CD8-positive, alpha-beta memory T cell (primary cell): ENCODE results near the gene AP2A2. TPM values are rescaled to one million over a fixed set of nuclear protein-coding genes. Genes with fewer than 3 reads are reported as not detected.
A peak's percentile ranks its signal among the peaks of the same experiment; 100 is the strongest.

Source experiments
- CTCF ChIA-PET: fragments of 350-600 bp; sonication (Branson Sonifier 250); formaldehyde crosslinking; loops from one replicate; lab custom pipeline; 2021; ENCODE audit warnings: antibody characterized with exemption; lab: Charles Lee
- POLR2A ChIA-PET: fragments of 350-600 bp; sonication (Branson Sonifier 250); formaldehyde crosslinking; loops from one replicate; lab custom pipeline; 2021; ENCODE audit warnings: antibody characterized with exemption; lab: Charles Lee
- DNase-seq, 5 donors: peaks; one replicate each; pipeline versions ENCODE4 v3.0.0 to v3.0.0-alpha.2; 2020 to 2022; ENCODE audit warnings: mixed read lengths in 1 of 5
- H3K27ac ChIP-seq: one replicate; pipeline ENCODE4 v1.7.0; 2013; ENCODE audit warnings: low read depth, mild to moderate bottlenecking, low read length, moderate library complexity
- H3K27me3 ChIP-seq: 2 replicates; pipeline ENCODE4 v1.7.0; 2013; ENCODE audit warnings: low read length, mild to moderate bottlenecking; ENCODE audit not compliant: insufficient read depth, poor library complexity, severe bottlenecking
- H3K36me3 ChIP-seq: 2 replicates; pipeline ENCODE4 v1.7.0; 2013; ENCODE audit warnings: mild to moderate bottlenecking, low read length, moderate library complexity; ENCODE audit not compliant: insufficient read depth
- H3K4me1 ChIP-seq: 2 replicates; pipeline ENCODE4 v1.7.0; 2013; ENCODE audit warnings: mild to moderate bottlenecking, low read length, moderate library complexity; ENCODE audit not compliant: insufficient read depth
- H3K4me3 ChIP-seq: 2 replicates; pipeline ENCODE4 v1.7.0; 2013; ENCODE audit warnings: mild to moderate bottlenecking, low read length
- H3K9me3 ChIP-seq: 2 replicates; pipeline ENCODE4 v1.7.0; 2013; ENCODE audit warnings: mild to moderate bottlenecking, low read length
- H3K27ac Mint-ChIP-seq, 8 donors: one replicate each; pipeline ENCODE4 v1.8.0; 2020 to 2021; ENCODE audit warnings: mixed read lengths in 8 of 8, mild to moderate bottlenecking in 6 of 8, inconsistent platforms in 3 of 8, moderate library complexity in 3 of 8
- H3K27me3 Mint-ChIP-seq, 2 donors: one replicate each; pipeline ENCODE4 v1.8.0; 2020 to 2021; ENCODE audit warnings: mixed read lengths in 2 of 2, mild to moderate bottlenecking in 1 of 2, moderate library complexity in 1 of 2
- H3K36me3 Mint-ChIP-seq, 3 donors: one replicate each; pipeline ENCODE4 v1.8.0; 2020 to 2021; ENCODE audit warnings: mixed read lengths in 3 of 3, inconsistent platforms in 1 of 3, mild to moderate bottlenecking in 1 of 3
- H3K4me1 Mint-ChIP-seq, 3 donors: one replicate each; pipeline ENCODE4 v1.8.0; 2020 to 2021; ENCODE audit warnings: mixed read lengths in 3 of 3, inconsistent platforms in 1 of 3, mild to moderate bottlenecking in 1 of 3
- H3K4me3 Mint-ChIP-seq, 7 donors: one replicate each; pipeline ENCODE4 v1.8.0; 2020 to 2021; ENCODE audit warnings: mixed read lengths in 7 of 7, mild to moderate bottlenecking in 6 of 7, moderate library complexity in 4 of 7, inconsistent platforms in 2 of 7
- H3K9me3 Mint-ChIP-seq, 5 donors: one replicate each; pipeline ENCODE4 v1.8.0; 2020 to 2022; ENCODE audit warnings: mixed read lengths in 5 of 5, mild to moderate bottlenecking in 3 of 5, moderate library complexity in 2 of 5, inconsistent platforms in 1 of 5
- polyA plus RNA-seq: library from polyadenylated mRNA; unstranded; fragments of 300-500 nt; fragmentation: Illumina TruSeq; gene quantifications from one replicate; pipeline ENCODE4 v1.2.3, GENCODE V29; 2021
- total RNA-seq, 2 experiments: library from RNA; stranded (reverse); gene quantifications; one replicate each; pipeline ENCODE4 v1.2.3, GENCODE V29; 2021

AP2A2 gene
- total and polyA plus RNA-seq, 3 experiments from 2014 or later, result 13.9 to 42.8 (median 38.8) TPM

- Mint-ChIP-seq H3K4me1 (peaks cover 47 to 72% (median 57%) of the 10 kb centered on the region in 3 donors), H3K27ac (peak overlapping the region in 4 of 8 donors; percentile 6 to 77 (median 76)), H3K36me3 (peaks cover 2 to 43% (median 5%) of the 10 kb centered on the region in 3 donors), H3K27me3 (no peaks in the 10 kb centered on the region), H3K9me3 (no peaks in the 10 kb centered on the region), H3K4me3 (peak overlapping the region in 1 of 7 donors; percentile 10)
- DNase-seq, result no peak
- ChIA-PET POLR2A (no interaction called here), CTCF (interaction anchor here (1.4 kb wide), 1 partner anchor 12 kb away, joined by 3 read pairs; no protein-coding TSS in a partner anchor)
- H3K27me3 ChIP-seq, result no peaks in the 10 kb centered on the region
- no peak overlapping the region for H3K4me3 ChIP-seq
- no peaks in the 10 kb centered on the region for H3K9me3 ChIP-seq
- H3K36me3 ChIP-seq, result no peaks in the 10 kb centered on the region
- no peak overlapping the region for H3K27ac ChIP-seq
- H3K4me1 ChIP-seq, result peaks cover 27% of the 10 kb centered on the region
These were observed 14.9 kb downstream of the AP2A2 start for GRCh38 chr11:940496-941135.

GRCh38 chr11:942823-943222 lies 17.2 kb downstream of the AP2A2 start:
- no peaks in the 10 kb centered on the region for H3K27me3 Mint-ChIP-seq
- H3K9me3 Mint-ChIP-seq, result peaks cover 0 to 1% (median 0%) of the 10 kb centered on the region in 5 donors
- ChIA-PET POLR2A (no interaction called here), CTCF (no interaction called here)
- H3K27ac Mint-ChIP-seq, result peak overlapping the region in 1 of 8 donors; percentile 70
- Histone ChIP-seq H3K36me3 (peaks cover 7% of the 10 kb centered on the region), H3K4me1 (peaks cover 15% of the 10 kb centered on the region), H3K9me3 (no peaks in the 10 kb centered on the region), H3K27me3 (no peaks in the 10 kb centered on the region), H3K27ac (no peak overlapping the region), H3K4me3 (no peak overlapping the region)
- DNase-seq, result no peak
- H3K4me3 Mint-ChIP-seq, result no peak overlapping the region
- peaks cover 41 to 60% (median 45%) of the 10 kb centered on the region in 3 donors for H3K4me1 Mint-ChIP-seq
- H3K36me3 Mint-ChIP-seq, result peaks cover 6 to 56% (median 8%) of the 10 kb centered on the region in 3 donors

GRCh38 chr11:944711-945470 lies 19.2 kb downstream of the AP2A2 start:
- peaks cover 11% of the 10 kb centered on the region for H3K4me1 ChIP-seq
- ChIA-PET POLR2A (no interaction called here), CTCF (no interaction called here)
- no peak for DNase-seq
- H3K36me3 Mint-ChIP-seq, result peaks cover 14 to 64% (median 21%) of the 10 kb centered on the region in 3 donors
- peak overlapping the region in 4 of 8 donors; percentile 56 to 81 (median 68) for H3K27ac Mint-ChIP-seq
- no peaks in the 10 kb centered on the region for H3K27me3 ChIP-seq
- no peak overlapping the region for H3K4me3 ChIP-seq
- H3K36me3 ChIP-seq, result peaks cover 7% of the 10 kb centered on the region
- H3K4me3 Mint-ChIP-seq, result no peak overlapping the region
- no peak overlapping the region for H3K27ac ChIP-seq
- peaks cover 0 to 8% (median 6%) of the 10 kb centered on the region in 5 donors for H3K9me3 Mint-ChIP-seq
- H3K27me3 Mint-ChIP-seq, result no peaks in the 10 kb centered on the region
- peaks cover 3% of the 10 kb centered on the region for H3K9me3 ChIP-seq
- H3K4me1 Mint-ChIP-seq, result peaks cover 30 to 40% (median 32%) of the 10 kb centered on the region in 3 donors

- peaks cover 5% of the 10 kb centered on the region for H3K9me3 ChIP-seq
- no peak overlapping the region for H3K27ac Mint-ChIP-seq
- POLR2A ChIA-PET, result no interaction called here
- no peaks in the 10 kb centered on the region for H3K27me3 ChIP-seq
- H3K36me3 ChIP-seq, result peaks cover 7% of the 10 kb centered on the region
- peaks cover 0 to 10% (median 6%) of the 10 kb centered on the region in 5 donors for H3K9me3 Mint-ChIP-seq
- no peak overlapping the region for H3K4me3 Mint-ChIP-seq
- CTCF ChIA-PET, result no interaction called here
- H3K4me1 ChIP-seq, result peaks cover under 1% of the 10 kb centered on the region
- peaks cover 21 to 29% (median 23%) of the 10 kb centered on the region in 3 donors for H3K4me1 Mint-ChIP-seq
- H3K27me3 Mint-ChIP-seq, result no peaks in the 10 kb centered on the region
- no peak overlapping the region for H3K4me3 ChIP-seq
- no peak for DNase-seq
- peaks cover 16 to 63% (median 24%) of the 10 kb centered on the region in 3 donors for H3K36me3 Mint-ChIP-seq
- no peak overlapping the region for H3K27ac ChIP-seq
These were observed 20.3 kb downstream of the AP2A2 start for GRCh38 chr11:945986-946385.

- Mint-ChIP-seq H3K9me3 (peaks cover 0 to 10% (median 6%) of the 10 kb centered on the region in 5 donors), H3K4me1 (peaks cover 25 to 31% (median 27%) of the 10 kb centered on the region in 3 donors), H3K27me3 (no peaks in the 10 kb centered on the region), H3K27ac (peak overlapping the region in 1 of 8 donors; percentile 38), H3K36me3 (peaks cover 14 to 58% (median 24%) of the 10 kb centered on the region in 3 donors), H3K4me3 (no peak overlapping the region)
- no peak overlapping the region for H3K4me3 ChIP-seq
- no peaks in the 10 kb centered on the region for H3K4me1 ChIP-seq
- H3K9me3 ChIP-seq, result peaks cover 5% of the 10 kb centered on the region
- DNase-seq, result no peak
- no peak overlapping the region for H3K27ac ChIP-seq
- CTCF ChIA-PET, result no interaction called here
- no peaks in the 10 kb centered on the region for H3K27me3 ChIP-seq
- POLR2A ChIA-PET, result no interaction called here
- H3K36me3 ChIP-seq, result peaks cover 7% of the 10 kb centered on the region
These were observed 22.1 kb downstream of the AP2A2 start for GRCh38 chr11:947744-948143.

- CTCF ChIA-PET, result no interaction called here
- H3K36me3 Mint-ChIP-seq, result peaks cover 13 to 37% (median 20%) of the 10 kb centered on the region in 3 donors
- peak overlapping the region in 2 of 8 donors; percentile 26 to 46 for H3K27ac Mint-ChIP-seq
- Histone ChIP-seq H3K4me1 (no peaks in the 10 kb centered on the region), H3K4me3 (no peak overlapping the region), H3K27me3 (no peaks in the 10 kb centered on the region), H3K27ac (no peak overlapping the region), H3K36me3 (no peaks in the 10 kb centered on the region), H3K9me3 (peaks cover 5% of the 10 kb centered on the region)
- DNase-seq, result no peak
- H3K4me1 Mint-ChIP-seq, result peaks cover 24 to 44% (median 33%) of the 10 kb centered on the region in 3 donors
- no peaks in the 10 kb centered on the region for H3K27me3 Mint-ChIP-seq
- H3K4me3 Mint-ChIP-seq, result no peak overlapping the region
- peaks cover 0 to 10% (median 6%) of the 10 kb centered on the region in 5 donors for H3K9me3 Mint-ChIP-seq
- POLR2A ChIA-PET, result no interaction called here
These were observed 25.8 kb downstream of the AP2A2 start for GRCh38 chr11:951507-951906.

GRCh38 chr11:952406-953385 lies 27.0 kb downstream of the AP2A2 start:
- peak overlapping the region in 4 of 8 donors; percentile 0 to 70 (median 36) for H3K27ac Mint-ChIP-seq
- ChIA-PET POLR2A (interaction anchor here (0.6 kb wide), 1 partner anchor 443 kb away, joined by 3 read pairs; no protein-coding TSS in a partner anchor), CTCF (interaction anchor here (0.6 kb wide), 1 partner anchor 22 kb away, joined by 4 read pairs; no protein-coding TSS in a partner anchor)

More at GRCh38 chr11:952406-953385, 27.0 kb downstream of the AP2A2 start:
- Histone ChIP-seq H3K4me3 (no peak overlapping the region), H3K27me3 (no peaks in the 10 kb centered on the region), H3K9me3 (peaks cover 5% of the 10 kb centered on the region), H3K36me3 (no peaks in the 10 kb centered on the region), H3K27ac (no peak overlapping the region), H3K4me1 (no peaks in the 10 kb centered on the region)
- no peak for DNase-seq
- Mint-ChIP-seq H3K4me3 (no peak overlapping the region), H3K27me3 (no peaks in the 10 kb centered on the region), H3K9me3 (peaks cover 0 to 10% (median 6%) of the 10 kb centered on the region in 5 donors), H3K4me1 (peaks cover 25 to 47% (median 33%) of the 10 kb centered on the region in 3 donors), H3K36me3 (peaks cover 11 to 38% (median 20%) of the 10 kb centered on the region in 3 donors)
